ENCODE data around the gene DEGS2. TPM values are rescaled to one million over a fixed set of nuclear protein-coding genes. Genes with fewer than 3 reads are reported as not detected.

Gene DEGS2
- total RNA-seq, 6 donors from 2014 or later, result 2.0 to 19.9 (median 5.4) TPM

DNA sequence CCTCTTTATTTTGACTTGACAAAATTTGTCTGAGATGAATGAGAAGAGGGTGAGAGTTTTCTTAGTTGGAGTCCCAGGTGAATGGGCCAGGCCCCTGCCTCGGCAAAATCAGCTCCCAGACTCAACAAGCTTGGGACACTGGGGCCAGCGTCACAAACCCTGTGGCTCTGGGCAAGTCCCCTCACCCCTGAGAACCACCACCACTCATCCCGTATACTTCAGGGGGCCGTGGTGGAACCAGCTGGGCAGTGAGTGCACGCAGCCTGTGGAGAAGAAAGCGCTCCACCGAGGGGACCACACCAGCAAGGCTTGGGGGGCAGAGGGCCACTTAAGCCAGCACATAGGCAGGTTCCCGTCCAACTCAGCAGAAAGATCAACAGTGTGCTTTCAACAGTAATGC is 40.2 kb downstream of the DEGS2 start:
- H3K27ac ChIP-seq, result no peak overlapping the region
- H3K27me3 ChIP-seq, result no peaks in the 10 kb centered on the region
- WGBS, 2 donors, result 89 to 97% methylated on average over 7 to 8 of the region's 8 CpGs
- DNase-seq (no peak), ATAC-seq (ENCODE audit: low FRiP score in 2 of 2) (no peak)
- H3K36me3 ChIP-seq, result peaks cover 0 to 9% (median 4%) of the 10 kb centered on the region in 4 donors
- H3K9me3 ChIP-seq, result no peaks in the 10 kb centered on the region
- H3K4me1 ChIP-seq, result peaks cover 0 to 3% (median 0%) of the 10 kb centered on the region in 4 donors
- TF ChIP-seq POLR2A (IDR thresholded peaks at IDR 0.05), result no peak
- TF ChIP-seq, protein P1, sequence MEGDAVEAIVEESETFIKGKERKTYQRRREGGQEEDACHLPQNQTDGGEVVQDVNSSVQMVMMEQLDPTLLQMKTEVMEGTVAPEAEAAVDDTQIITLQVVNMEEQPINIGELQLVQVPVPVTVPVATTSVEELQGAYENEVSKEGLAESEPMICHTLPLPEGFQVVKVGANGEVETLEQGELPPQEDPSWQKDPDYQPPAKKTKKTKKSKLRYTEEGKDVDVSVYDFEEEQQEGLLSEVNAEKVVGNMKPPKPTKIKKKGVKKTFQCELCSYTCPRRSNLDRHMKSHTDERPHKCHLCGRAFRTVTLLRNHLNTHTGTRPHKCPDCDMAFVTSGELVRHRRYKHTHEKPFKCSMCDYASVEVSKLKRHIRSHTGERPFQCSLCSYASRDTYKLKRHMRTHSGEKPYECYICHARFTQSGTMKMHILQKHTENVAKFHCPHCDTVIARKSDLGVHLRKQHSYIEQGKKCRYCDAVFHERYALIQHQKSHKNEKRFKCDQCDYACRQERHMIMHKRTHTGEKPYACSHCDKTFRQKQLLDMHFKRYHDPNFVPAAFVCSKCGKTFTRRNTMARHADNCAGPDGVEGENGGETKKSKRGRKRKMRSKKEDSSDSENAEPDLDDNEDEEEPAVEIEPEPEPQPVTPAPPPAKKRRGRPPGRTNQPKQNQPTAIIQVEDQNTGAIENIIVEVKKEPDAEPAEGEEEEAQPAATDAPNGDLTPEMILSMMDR (IDR thresholded peaks at IDR 0.05), result no peak
- TF ChIP-seq POLR2AphosphoS5 (IDR thresholded peaks at IDR 0.05), result no peak
- TF ChIP-seq EP300 (IDR thresholded peaks at IDR 0.05), result no peak
- H3K4me3 ChIP-seq, result no peak overlapping the region

DNA sequence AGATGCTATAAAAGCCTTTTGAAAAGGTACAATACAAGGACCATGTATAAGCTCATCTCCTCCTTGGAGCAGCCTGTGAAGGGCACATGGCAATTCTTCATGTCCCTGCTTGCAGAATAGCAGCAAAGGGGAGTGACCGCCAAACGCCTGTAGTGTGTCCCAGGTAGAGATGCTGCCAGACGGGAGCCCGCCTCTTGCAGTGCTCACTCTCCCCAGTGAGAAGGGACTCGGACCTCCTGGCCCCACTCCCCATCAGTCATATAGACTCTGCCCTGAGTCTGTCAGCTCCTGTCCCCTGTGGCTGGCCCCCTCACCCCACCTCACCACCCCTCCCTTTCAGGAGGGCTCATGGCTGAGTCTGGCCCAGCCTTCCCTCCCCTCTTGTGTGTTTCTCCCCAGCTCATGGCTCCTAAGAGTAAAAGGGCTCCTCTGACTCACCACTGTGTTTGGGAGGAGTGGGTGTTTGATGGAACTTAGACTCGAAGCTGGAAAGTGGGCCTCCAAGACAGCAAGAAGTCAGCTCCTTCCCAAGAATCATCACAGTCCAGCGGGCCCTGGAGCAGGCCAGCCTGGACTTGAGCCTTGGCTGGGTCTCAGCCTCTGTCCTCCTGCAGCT is 40.9 kb downstream of the DEGS2 start:
- Histone ChIP-seq H3K4me1 (peaks cover 0 to 3% (median 0%) of the 10 kb centered on the region in 4 donors), H3K27me3 (no peaks in the 10 kb centered on the region), H3K27ac (no peak overlapping the region), H3K36me3 (peaks cover 0 to 2% (median under 1%) of the 10 kb centered on the region in 4 donors), H3K9me3 (no peaks in the 10 kb centered on the region), H3K4me3 (no peak overlapping the region)
- no peak for TF ChIP-seq POLR2A (IDR thresholded peaks at IDR 0.05)
- no peak for TF ChIP-seq POLR2AphosphoS5 (IDR thresholded peaks at IDR 0.05)
- WGBS, 2 donors, result 86 to 90% methylated on average over 7 of the region's 7 CpGs
- DNase-seq (no peak), ATAC-seq (ENCODE audit: low FRiP score in 2 of 2) (no peak)

DNA sequence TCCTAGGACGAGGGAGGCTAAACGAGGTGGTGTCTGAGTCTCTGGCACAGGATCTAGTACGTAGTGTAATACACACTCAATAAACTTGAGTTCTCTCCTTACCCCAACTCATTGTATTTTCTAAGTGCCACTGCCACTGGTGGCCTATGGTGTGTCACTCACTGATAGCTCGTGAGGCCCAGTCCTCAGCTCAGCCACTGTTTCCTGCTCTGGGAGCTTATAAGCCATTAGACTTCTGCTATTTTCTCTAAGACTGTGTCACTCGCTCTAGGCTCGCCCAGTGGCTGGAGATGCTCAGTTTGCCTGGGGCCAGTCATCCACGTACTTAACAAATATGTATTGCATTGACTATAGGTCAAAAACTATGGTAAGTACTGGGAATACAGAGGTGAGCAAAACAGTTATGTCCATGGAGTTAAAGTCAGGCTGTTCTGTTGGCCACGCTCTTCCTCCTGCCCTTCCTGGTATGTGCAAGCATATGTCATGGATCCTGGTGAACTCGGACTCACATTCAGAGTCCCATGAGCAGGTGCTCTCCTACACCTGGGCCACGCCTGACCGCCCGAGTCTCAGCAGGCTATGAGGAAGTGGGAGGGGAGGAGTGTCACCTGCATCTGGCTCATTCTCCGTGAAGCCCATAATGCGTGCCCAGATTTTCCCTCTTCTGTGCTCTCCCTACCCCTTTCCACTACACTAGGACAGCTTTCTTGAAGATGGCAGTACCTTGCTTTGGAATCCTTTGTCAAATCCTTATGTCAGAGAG is 41.6 kb downstream of the DEGS2 start:
- peaks cover 0 to 3% (median 0%) of the 10 kb centered on the region in 4 donors for H3K4me1 ChIP-seq
- H3K9me3 ChIP-seq, result no peaks in the 10 kb centered on the region
- WGBS, 2 donors, result 83 to 94% methylated on average over 13 to 14 of the region's 14 CpGs
- DNase-seq, result no peak
- no peaks in the 10 kb centered on the region for H3K27me3 ChIP-seq
- no peak overlapping the region for H3K4me3 ChIP-seq
- TF ChIP-seq POLR2A (IDR thresholded peaks at IDR 0.05) (no peak), EP300 (IDR thresholded peaks at IDR 0.05) (no peak), POLR2AphosphoS5 (IDR thresholded peaks at IDR 0.05) (no peak)
- TF ChIP-seq, protein P1 (IDR thresholded peaks at IDR 0.05), result no peak
- ATAC-seq (ENCODE audit: low FRiP score in 2 of 2), result no peak
- no peaks in the 10 kb centered on the region for H3K36me3 ChIP-seq
- no peak overlapping the region for H3K27ac ChIP-seq

DNA sequence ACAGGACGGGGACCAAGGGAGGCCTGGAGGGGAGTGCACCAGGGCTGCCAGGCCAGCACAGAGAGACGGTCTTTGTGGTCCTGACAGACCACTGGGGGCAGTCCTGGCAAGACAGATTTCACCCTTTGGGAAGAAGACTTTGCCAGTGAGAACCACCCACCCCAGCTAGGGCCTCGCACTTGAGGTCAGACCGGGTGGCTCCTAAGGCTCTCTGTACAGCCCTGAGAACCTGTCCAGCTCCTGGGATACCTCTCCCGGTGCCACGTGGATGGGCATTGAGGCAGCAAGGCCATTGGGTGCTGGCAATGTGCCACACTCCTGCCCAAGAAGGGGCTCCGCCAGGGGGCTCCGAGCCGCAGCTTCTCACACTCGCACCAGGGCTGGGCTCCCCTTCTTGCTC is 42.4 kb downstream of the DEGS2 start:
- TF ChIP-seq, protein P1 (IDR thresholded peaks at IDR 0.05), result no peak
- no peak for TF ChIP-seq POLR2AphosphoS5 (IDR thresholded peaks at IDR 0.05)
- TF ChIP-seq POLR2A (IDR thresholded peaks at IDR 0.05), result no peak
- no peak for TF ChIP-seq EP300 (IDR thresholded peaks at IDR 0.05)
- Histone ChIP-seq H3K4me3 (no peak overlapping the region), H3K4me1 (no peaks in the 10 kb centered on the region), H3K27ac (no peak overlapping the region), H3K36me3 (no peaks in the 10 kb centered on the region), H3K27me3 (no peaks in the 10 kb centered on the region), H3K9me3 (no peaks in the 10 kb centered on the region)
- ATAC-seq (ENCODE audit: low FRiP score in 2 of 2) (no peak), DNase-seq (peak in 1 of 2 donors; percentile 56)
- WGBS, 2 donors, result 87% methylated on average over 6 to 10 of the region's 10 CpGs

DNA sequence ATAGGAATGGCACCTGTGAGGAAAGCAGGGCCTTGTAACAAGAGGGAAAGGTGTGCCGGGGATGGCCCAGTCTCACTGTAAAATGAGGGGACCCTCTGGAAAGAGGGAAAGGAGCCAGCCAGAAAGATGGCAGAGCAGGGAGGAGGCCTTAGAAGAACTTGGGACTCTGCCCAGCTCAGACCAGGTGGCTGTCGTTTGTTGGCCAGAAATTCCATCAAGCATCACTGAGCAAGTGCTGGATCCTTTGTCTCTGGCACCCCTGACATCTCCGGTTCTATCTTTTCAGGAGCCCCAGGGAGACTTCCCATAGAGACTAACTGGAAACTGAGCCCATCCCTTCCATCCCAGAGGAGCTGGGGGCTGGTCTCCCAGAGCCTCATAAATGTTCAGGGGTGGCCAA is 43.3 kb downstream of the DEGS2 start:
- no peak for DNase-seq
- H3K4me1 ChIP-seq, result no peaks in the 10 kb centered on the region
- H3K27me3 ChIP-seq, result no peaks in the 10 kb centered on the region
- 73 to 82% methylated on average over 3 of the region's 3 CpGs for WGBS, 2 donors
- ATAC-seq (ENCODE audit: low FRiP score in 2 of 2), result no peak
- TF ChIP-seq EP300 (IDR thresholded peaks at IDR 0.05) (no peak), POLR2AphosphoS5 (IDR thresholded peaks at IDR 0.05) (no peak), POLR2A (IDR thresholded peaks at IDR 0.05) (no peak)
- TF ChIP-seq, protein P1 (IDR thresholded peaks at IDR 0.05), result no peak
- no peaks in the 10 kb centered on the region for H3K36me3 ChIP-seq
- no peaks in the 10 kb centered on the region for H3K9me3 ChIP-seq
- H3K4me3 ChIP-seq, result no peak overlapping the region
- H3K27ac ChIP-seq, result no peak overlapping the region

All from upper lobe of left lung (tissue), 6 donors.